GM12891 (cell line): ENCODE results near the gene THNSL1.

Experiments
- POLR2A ChIP-seq: IDR thresholded peaks from 2 replicates; pipeline ENCODE4 v1.6.1; 2011; ENCODE audit warnings: low read depth, low read length, control low read depth
- POLR2AphosphoS5 ChIP-seq: IDR thresholded peaks from 2 replicates; pipeline ENCODE4 v1.6.1; 2011; ENCODE audit warnings: low read depth, low read length, control low read depth
- TAF1 ChIP-seq: IDR thresholded peaks from 2 replicates; pipeline ENCODE4 v1.6.1; 2011; ENCODE audit warnings: low read depth, low read length, control low read depth

- TF ChIP-seq POLR2AphosphoS5 (no peak), POLR2A (no peak), TAF1 (no peak)
Observed at GRCh38 chr10:25052012-25052411, 35.6 kb downstream of the THNSL1 start.
